ENCODE data around the gene GABRG3.

DNA sequence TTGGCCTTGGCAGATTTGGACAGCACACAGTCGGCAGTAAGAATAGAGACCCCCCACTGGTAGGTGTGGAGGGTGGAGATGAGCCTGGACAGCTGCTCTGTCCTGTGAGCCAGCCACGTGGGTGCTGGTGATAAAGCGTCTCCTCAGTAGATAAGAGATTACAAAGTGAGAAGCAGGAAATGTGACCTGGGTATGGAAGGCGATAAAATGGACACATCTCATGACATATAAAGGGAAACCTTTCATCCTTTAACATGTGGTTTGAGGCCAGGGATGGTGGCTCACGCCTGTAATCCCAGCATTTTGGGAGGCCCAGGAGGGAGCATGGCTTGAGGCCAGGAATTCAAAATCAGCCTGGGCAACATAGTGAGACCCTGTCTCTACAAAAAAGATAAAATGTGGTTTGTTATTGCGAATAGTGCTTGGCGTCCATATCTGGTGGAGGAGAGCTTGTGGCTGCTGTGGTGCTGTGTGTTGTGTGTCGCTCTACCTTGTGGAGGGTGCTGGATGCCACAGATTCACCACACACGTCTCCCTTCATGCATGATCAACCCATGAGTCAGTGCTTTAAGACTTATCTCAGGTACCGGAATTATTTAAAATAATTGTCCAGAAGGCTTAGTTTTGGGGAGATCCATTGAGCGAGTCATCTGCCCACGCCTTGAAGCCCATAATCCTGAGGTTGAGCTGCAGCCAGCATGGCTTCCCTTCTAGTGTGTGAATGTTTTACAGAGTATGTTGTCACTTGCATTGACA lies 157.0 kb downstream of the GABRG3 start:
- TF ChIP-seq, protein P1, sequence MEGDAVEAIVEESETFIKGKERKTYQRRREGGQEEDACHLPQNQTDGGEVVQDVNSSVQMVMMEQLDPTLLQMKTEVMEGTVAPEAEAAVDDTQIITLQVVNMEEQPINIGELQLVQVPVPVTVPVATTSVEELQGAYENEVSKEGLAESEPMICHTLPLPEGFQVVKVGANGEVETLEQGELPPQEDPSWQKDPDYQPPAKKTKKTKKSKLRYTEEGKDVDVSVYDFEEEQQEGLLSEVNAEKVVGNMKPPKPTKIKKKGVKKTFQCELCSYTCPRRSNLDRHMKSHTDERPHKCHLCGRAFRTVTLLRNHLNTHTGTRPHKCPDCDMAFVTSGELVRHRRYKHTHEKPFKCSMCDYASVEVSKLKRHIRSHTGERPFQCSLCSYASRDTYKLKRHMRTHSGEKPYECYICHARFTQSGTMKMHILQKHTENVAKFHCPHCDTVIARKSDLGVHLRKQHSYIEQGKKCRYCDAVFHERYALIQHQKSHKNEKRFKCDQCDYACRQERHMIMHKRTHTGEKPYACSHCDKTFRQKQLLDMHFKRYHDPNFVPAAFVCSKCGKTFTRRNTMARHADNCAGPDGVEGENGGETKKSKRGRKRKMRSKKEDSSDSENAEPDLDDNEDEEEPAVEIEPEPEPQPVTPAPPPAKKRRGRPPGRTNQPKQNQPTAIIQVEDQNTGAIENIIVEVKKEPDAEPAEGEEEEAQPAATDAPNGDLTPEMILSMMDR (IDR thresholded peaks at IDR 0.05; ENCODE audit: extremely low read depth in 1 of 2, insufficient read depth in 1 of 2, low read depth in 1 of 2, low read length in 2 of 2) = no peak
- no peak for TF ChIP-seq EZH2 (IDR thresholded peaks at IDR 0.05; ENCODE audit: borderline replicate concordance, low read depth, low read length, severe bottlenecking)
- TF ChIP-seq POLR2AphosphoS5 (IDR thresholded peaks at IDR 0.05; ENCODE audit: insufficient read depth, low read depth, low read length) = no peak
- no peak for TF ChIP-seq POLR2A (IDR thresholded peaks at IDR 0.05; ENCODE audit: low read depth, low read length)
- TF ChIP-seq JUN (IDR thresholded peaks at IDR 0.05; ENCODE audit: borderline replicate concordance, insufficient read depth, insufficient read length, low read depth) = no peak
- TF ChIP-seq, protein P2, sequence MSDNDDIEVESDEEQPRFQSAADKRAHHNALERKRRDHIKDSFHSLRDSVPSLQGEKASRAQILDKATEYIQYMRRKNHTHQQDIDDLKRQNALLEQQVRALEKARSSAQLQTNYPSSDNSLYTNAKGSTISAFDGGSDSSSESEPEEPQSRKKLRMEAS (IDR thresholded peaks at IDR 0.05; ENCODE audit: insufficient read depth, insufficient read length) = no peak
- no peak for TF ChIP-seq FOS (IDR thresholded peaks at IDR 0.05; ENCODE audit: borderline replicate concordance, insufficient read depth, low read length)
- TF ChIP-seq GATA2 (IDR thresholded peaks at IDR 0.05; ENCODE audit: insufficient read depth, insufficient read length, low read depth, low read length) = no peak

All from endothelial cell of umbilical vein (primary cell).